ENCODE data around the gene TUG1.

The TUG1 gene

GRCh38 chr22:30955153-30955552, 13.9 kb upstream of the TUG1 start:
- DNase-seq (ENCODE audit: low read depth) = no peak
- TF ChIP-seq CTCF (conservative IDR thresholded peaks at IDR 0.05; ENCODE audit: low read length) = no peak
- H3K4me3 ChIP-seq (ENCODE audit: low read length) = no peak overlapping the region

GRCh38 chr22:30964858-30965257, 4.2 kb upstream of the TUG1 start:
- DNase-seq (ENCODE audit: low read depth) = no peak
- no peak for TF ChIP-seq CTCF (conservative IDR thresholded peaks at IDR 0.05; ENCODE audit: low read length)
- H3K4me3 ChIP-seq (ENCODE audit: low read length) = no peak overlapping the region

GRCh38 chr22:30968015-30968923, 796 bp upstream of the TUG1 start, which contains the start of gene MORC2:
Gene MORC2 (minus strand): TSS chr22:30968774. CDS start chr22:30967889, 885 bp downstream.
- DNase-seq (ENCODE audit: low read depth) = no peak
- peak within 1 kb of the TSS; percentile 65 for H3K4me3 ChIP-seq (ENCODE audit: low read length)

GRCh38 chr22:30969532-30970355, 679 bp downstream of the TUG1 start:
- peak; percentile 45 for DNase-seq (ENCODE audit: low read depth)

More at GRCh38 chr22:30968015-30968923, 796 bp upstream of the TUG1 start, which contains the start of gene MORC2:
- TF ChIP-seq CTCF (conservative IDR thresholded peaks at IDR 0.05; ENCODE audit: low read length) = no peak

GRCh38 chr22:30970356-30970746, 1.3 kb downstream of the TUG1 start:
- peak overlapping the region; percentile 65 for H3K4me3 ChIP-seq (ENCODE audit: low read length)
- no peak for DNase-seq (ENCODE audit: low read depth)
- no peak for TF ChIP-seq CTCF (conservative IDR thresholded peaks at IDR 0.05; ENCODE audit: low read length)

More at GRCh38 chr22:30969532-30970355, 679 bp downstream of the TUG1 start:
- TF ChIP-seq CTCF (conservative IDR thresholded peaks at IDR 0.05; ENCODE audit: low read length) = peak; percentile 15; the same call in 1 of the 2 replicates
- peak overlapping the region; percentile 65 for H3K4me3 ChIP-seq (ENCODE audit: low read length)

GRCh38 chr22:30978304-30978962, 9.4 kb downstream of the TUG1 start:
- no peak for TF ChIP-seq CTCF (conservative IDR thresholded peaks at IDR 0.05; ENCODE audit: low read length)
- H3K4me3 ChIP-seq (ENCODE audit: low read length) = no peak overlapping the region
- DNase-seq (ENCODE audit: low read depth) = no peak

Measured in AG10803 (cell line).